ENCODE results near the gene BACH2. TPM values are rescaled to one million over a fixed set of nuclear protein-coding genes. Genes with fewer than 3 reads are reported as not detected.
"Not testable (repeated sequence)": the region's sequence is repeated elsewhere in the genome, so short reads cannot be mapped to it uniquely, and the experiment has no call there.

The BACH2 gene
- polyA plus RNA-seq, 1 donor from 2014 or later, result 45.5 TPM

DNA sequence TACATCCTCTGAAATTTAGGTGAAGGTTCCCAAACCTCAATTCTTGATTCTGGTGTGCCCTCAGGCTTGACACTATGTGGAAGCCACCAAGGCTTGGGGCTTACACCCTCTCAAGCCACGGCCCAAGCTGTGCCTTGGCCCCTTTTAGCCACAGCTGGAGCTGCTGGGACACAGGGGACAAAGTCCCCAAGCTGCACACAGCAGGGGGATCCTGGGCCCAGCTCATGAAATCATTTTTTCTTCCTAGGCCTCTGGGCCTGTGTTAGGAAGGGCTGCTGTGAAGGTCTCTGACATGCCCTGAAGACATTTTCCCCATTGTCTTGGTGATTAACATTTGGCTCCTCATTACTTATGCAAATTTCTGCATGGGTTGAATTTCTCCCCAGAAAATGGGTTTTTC, 37.3 kb upstream of the BACH2 start:
- Histone ChIP-seq H3K4me3 (ENCODE audit: low read length) (no peak overlapping the region), H3K9ac (ENCODE audit: low read length) (no peak overlapping the region), H3F3A (ENCODE audit: insufficient read depth, low read length, poor library complexity, severe bottlenecking) (no peaks in the 10 kb centered on the region), H3K36me3 (ENCODE audit: insufficient read depth, low read length) (no peaks in the 10 kb centered on the region), H2AFZ (ENCODE audit: low read depth, low read length) (no peak overlapping the region), H4K20me1 (ENCODE audit: insufficient read depth) (no peaks in the 10 kb centered on the region), H3K27ac (ENCODE audit: low read length) (no peak overlapping the region), H3K9me2 (ENCODE audit: insufficient read depth, low read length) (no peaks in the 10 kb centered on the region), H3K79me2 (replicated peaks; ENCODE audit: insufficient read depth, low read length) (no peaks in the 10 kb centered on the region), H3K4me2 (ENCODE audit: low read length) (no peak overlapping the region), H3K27me3 (ENCODE audit: insufficient read depth, low read depth, low read length) (no peaks in the 10 kb centered on the region), H3K9me3 (ENCODE audit: low read length) (no peaks in the 10 kb centered on the region)
- TF ChIP-seq MXI1 (conservative IDR thresholded peaks at IDR 0.05; ENCODE audit: poor library complexity, severe bottlenecking) (no peak), EP300 (conservative IDR thresholded peaks at IDR 0.05; ENCODE audit: poor library complexity, severe bottlenecking) (no peak)

DNA sequence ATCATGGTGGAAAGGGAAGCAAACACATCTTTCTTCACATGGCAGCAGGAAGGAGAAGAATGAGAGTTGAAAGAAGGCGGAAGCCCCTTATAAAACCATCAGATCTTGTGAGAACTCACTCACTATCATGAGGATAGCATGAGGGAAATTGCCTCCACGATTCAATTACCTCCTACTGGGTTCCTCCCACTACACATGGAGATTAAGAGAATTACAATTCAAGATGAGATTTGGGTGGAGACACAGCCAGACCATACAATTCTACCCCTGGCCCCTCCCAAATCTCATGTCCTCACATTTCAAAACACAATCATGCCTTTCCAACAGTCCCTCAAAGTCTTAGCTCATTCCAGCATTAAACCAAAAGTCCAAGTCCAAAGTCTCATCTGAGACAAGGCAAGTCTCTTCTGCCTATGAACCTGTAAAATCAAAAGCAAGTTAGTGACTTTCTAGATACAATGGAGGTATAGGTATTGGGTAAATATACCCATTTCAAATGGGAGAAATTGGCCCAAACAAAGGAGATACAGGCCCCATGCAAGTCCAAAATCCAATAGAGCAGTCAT, 36.4 kb upstream of the BACH2 start:
- not testable (repeated sequence) for H4K20me1 ChIP-seq (ENCODE audit: insufficient read depth); H3K4me3 ChIP-seq (ENCODE audit: low read length); H3K27me3 ChIP-seq (ENCODE audit: insufficient read depth, low read depth, low read length); H3K79me2 ChIP-seq (replicated peaks; ENCODE audit: insufficient read depth, low read length); H3K27ac ChIP-seq (ENCODE audit: low read length); H3K9me2 ChIP-seq (ENCODE audit: insufficient read depth, low read length); H3K9ac ChIP-seq (ENCODE audit: low read length); H3F3A ChIP-seq (ENCODE audit: insufficient read depth, low read length, poor library complexity, severe bottlenecking); H3K4me2 ChIP-seq (ENCODE audit: low read length); H2AFZ ChIP-seq (ENCODE audit: low read depth, low read length); H3K9me3 ChIP-seq (ENCODE audit: low read length); H3K36me3 ChIP-seq (ENCODE audit: insufficient read depth, low read length)

DNA sequence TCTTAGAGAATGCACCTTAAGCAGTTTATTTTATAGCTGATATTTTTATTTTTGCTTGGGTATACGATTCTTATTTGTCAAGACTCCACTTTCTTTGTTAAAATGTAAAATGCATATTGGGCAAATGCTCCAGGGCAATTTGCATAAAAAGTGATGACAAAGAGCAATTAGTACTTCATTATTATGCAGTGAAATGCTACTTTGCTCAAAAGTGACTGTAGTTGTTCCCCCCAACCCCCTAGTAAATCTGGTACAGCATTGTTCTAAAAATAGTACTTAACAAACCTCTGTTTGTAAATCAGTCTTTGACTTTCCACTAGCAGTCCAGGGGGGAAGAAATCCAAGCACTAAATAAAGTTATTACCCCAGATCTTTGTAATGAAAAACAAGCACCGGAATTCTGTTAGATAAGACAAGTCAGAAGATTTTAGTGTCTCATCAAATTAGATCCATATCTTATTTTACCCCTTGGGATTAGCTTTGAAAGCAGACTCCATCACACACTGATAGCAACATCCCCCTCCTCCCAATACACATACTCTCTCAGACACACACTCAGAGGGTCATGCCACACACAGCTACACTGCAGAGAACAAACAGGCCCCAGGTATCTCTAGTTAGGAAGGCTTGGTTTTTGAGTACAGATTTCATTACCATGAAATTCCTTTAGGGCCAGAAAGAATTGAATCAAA, 32.9 kb upstream of the BACH2 start:
- Histone ChIP-seq H4K20me1 (ENCODE audit: insufficient read depth) (no peaks in the 10 kb centered on the region), H3K9ac (ENCODE audit: low read length) (no peak overlapping the region), H3K27me3 (ENCODE audit: insufficient read depth, low read depth, low read length) (no peaks in the 10 kb centered on the region), H3K36me3 (ENCODE audit: insufficient read depth, low read length) (no peaks in the 10 kb centered on the region), H3F3A (ENCODE audit: insufficient read depth, low read length, poor library complexity, severe bottlenecking) (no peaks in the 10 kb centered on the region), H3K4me3 (ENCODE audit: low read length) (no peak overlapping the region), H3K79me2 (replicated peaks; ENCODE audit: insufficient read depth, low read length) (no peaks in the 10 kb centered on the region), H3K9me2 (ENCODE audit: insufficient read depth, low read length) (no peaks in the 10 kb centered on the region), H2AFZ (ENCODE audit: low read depth, low read length) (no peak overlapping the region), H3K27ac (ENCODE audit: low read length) (no peak overlapping the region), H3K9me3 (ENCODE audit: low read length) (no peaks in the 10 kb centered on the region), H3K4me2 (ENCODE audit: low read length) (no peak overlapping the region)
- TF ChIP-seq SMC3 (conservative IDR thresholded peaks at IDR 0.05; ENCODE audit: poor library complexity), result no peak
- TF ChIP-seq, protein P1, sequence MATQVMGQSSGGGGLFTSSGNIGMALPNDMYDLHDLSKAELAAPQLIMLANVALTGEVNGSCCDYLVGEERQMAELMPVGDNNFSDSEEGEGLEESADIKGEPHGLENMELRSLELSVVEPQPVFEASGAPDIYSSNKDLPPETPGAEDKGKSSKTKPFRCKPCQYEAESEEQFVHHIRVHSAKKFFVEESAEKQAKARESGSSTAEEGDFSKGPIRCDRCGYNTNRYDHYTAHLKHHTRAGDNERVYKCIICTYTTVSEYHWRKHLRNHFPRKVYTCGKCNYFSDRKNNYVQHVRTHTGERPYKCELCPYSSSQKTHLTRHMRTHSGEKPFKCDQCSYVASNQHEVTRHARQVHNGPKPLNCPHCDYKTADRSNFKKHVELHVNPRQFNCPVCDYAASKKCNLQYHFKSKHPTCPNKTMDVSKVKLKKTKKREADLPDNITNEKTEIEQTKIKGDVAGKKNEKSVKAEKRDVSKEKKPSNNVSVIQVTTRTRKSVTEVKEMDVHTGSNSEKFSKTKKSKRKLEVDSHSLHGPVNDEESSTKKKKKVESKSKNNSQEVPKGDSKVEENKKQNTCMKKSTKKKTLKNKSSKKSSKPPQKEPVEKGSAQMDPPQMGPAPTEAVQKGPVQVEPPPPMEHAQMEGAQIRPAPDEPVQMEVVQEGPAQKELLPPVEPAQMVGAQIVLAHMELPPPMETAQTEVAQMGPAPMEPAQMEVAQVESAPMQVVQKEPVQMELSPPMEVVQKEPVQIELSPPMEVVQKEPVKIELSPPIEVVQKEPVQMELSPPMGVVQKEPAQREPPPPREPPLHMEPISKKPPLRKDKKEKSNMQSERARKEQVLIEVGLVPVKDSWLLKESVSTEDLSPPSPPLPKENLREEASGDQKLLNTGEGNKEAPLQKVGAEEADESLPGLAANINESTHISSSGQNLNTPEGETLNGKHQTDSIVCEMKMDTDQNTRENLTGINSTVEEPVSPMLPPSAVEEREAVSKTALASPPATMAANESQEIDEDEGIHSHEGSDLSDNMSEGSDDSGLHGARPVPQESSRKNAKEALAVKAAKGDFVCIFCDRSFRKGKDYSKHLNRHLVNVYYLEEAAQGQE (IDR thresholded peaks at IDR 0.05; ENCODE audit: borderline replicate concordance), result no peak
- no peak for TF ChIP-seq TAF1 (IDR thresholded peaks at IDR 0.05; ENCODE audit: low read depth)
- TF ChIP-seq POLR2AphosphoS5 (IDR thresholded peaks at IDR 0.05), result no peak
- TF ChIP-seq RAD21 (conservative IDR thresholded peaks at IDR 0.05), result no peak
- no peak for TF ChIP-seq EP300 (conservative IDR thresholded peaks at IDR 0.05; ENCODE audit: poor library complexity, severe bottlenecking)
- TF ChIP-seq MXI1 (conservative IDR thresholded peaks at IDR 0.05; ENCODE audit: poor library complexity, severe bottlenecking), result no peak
- no peak for TF ChIP-seq EZH2 (IDR thresholded peaks at IDR 0.05; ENCODE audit: borderline replicate concordance, insufficient read depth, low read length, poor library complexity, severe bottlenecking)
- no peak for TF ChIP-seq CTCF (IDR thresholded peaks at IDR 0.05; ENCODE audit: poor library complexity, severe bottlenecking)
